AG09309 (cell line): ENCODE results near the gene ELOVL2.

Experiments used
- DNase-seq: peaks from one replicate; pipeline ENCODE4 v3.0.0-alpha.2; 2010; ENCODE audit warnings: low read depth
- H3K4me3 ChIP-seq: 2 replicates; pipeline ENCODE4 v1.5.1; 2011; ENCODE audit warnings: mild to moderate bottlenecking, low read depth, low read length, moderate library complexity; ENCODE audit not compliant: control insufficient read depth
- CTCF ChIP-seq: IDR thresholded peaks from 2 replicates; pipeline ENCODE4 v1.5.1; 2011; ENCODE audit warnings: mild to moderate bottlenecking, low read depth, low read length, inconsistent platforms; ENCODE audit not compliant: insufficient read depth, control insufficient read depth; ENCODE audit errors: missing control alignments

Gene ELOVL2

GRCh38 chr6:10933126-10933525 lies 111.0 kb downstream of the ELOVL2 start:
- H3K4me3 ChIP-seq = no peak overlapping the region
- DNase-seq = no peak
- no peak for TF ChIP-seq CTCF
